K562 (cell line): ENCODE results near the gene NRG2. TPM values are rescaled to one million over a fixed set of nuclear protein-coding genes. Genes with fewer than 3 reads are reported as not detected.

Source experiments
- ATAC-seq: fragments of 200-7000 bp; cut with Tn5 transposase; 3 replicates; pipeline ENCODE4 v1.9.1; 2020; ENCODE audit warnings: moderate library complexity
- BruUV-seq: library from RNA; stranded (reverse); fragments of 400-500 nt; replicated peaks from 2 replicates; lab custom pipeline; 2021; lab: Mats Ljungman, UMichigan
- CTCF ChIA-PET: fragments of 300-600 bp; formaldehyde crosslinking; extraction: SDS; loops from one replicate; lab custom pipeline; 2021; ENCODE audit warnings: low intra/inter-chr PET ratio; lab: Yijun Ruan, JAX
- POLR2A ChIA-PET: fragments of 300-600, 350-650 bp; sonication (Branson Sonifier 250); formaldehyde crosslinking; extraction: SDS; loops from one replicate; lab custom pipeline; 2021; ENCODE audit warnings: antibody characterized with exemption, inconsistent platforms; lab: Yijun Ruan, JAX
- DNase-seq, 4 experiments: peaks; one replicate each; pipeline versions ENCODE4 v3.0.0 to v3.0.0-alpha.2; 2011 to 2018; ENCODE audit warnings: low spot score in 3 of 4, mixed read lengths in 3 of 4; ENCODE audit errors: extremely low read depth in 1 of 4
- FAIRE-seq: peaks from 2 replicates; lab custom pipeline; 2011; peaks lifted over from hg19 to GRCh38; lab: Jason Lieb, UNC
- H2AFZ ChIP-seq: 2 replicates; pipeline ENCODE4 v1.6.0; 2011; ENCODE audit warnings: low read depth, low read length, control low read depth, inconsistent platforms
- H3K27ac ChIP-seq: fragments of 200-600 bp; 3 replicates; pipeline ENCODE4 v1.8.0; 2011; ENCODE audit warnings: low read depth, mild to moderate bottlenecking, control low read depth, inconsistent platforms, low read length, moderate library complexity, mixed read lengths; ENCODE audit errors: extremely low read depth
- H3K27me3 ChIP-seq, 2 experiments: fragments of 300-600 bp in 1 of 2; 2 replicates in 1 of 2; 3 replicates in 1 of 2; pipeline versions ENCODE4 v1.6.0 to v1.8.0; 2011; ENCODE audit warnings: inconsistent platforms in 2 of 2, low read length in 2 of 2, mild to moderate bottlenecking in 1 of 2, mixed read lengths in 1 of 2, moderate library complexity in 1 of 2; ENCODE audit not compliant: control insufficient read depth in 2 of 2, insufficient read depth in 2 of 2
- H3K36me3 ChIP-seq: fragments of 300-600 bp; 3 replicates; pipeline ENCODE4 v1.8.0; 2011; ENCODE audit warnings: mild to moderate bottlenecking, low read length, inconsistent platforms; ENCODE audit not compliant: control insufficient read depth, insufficient read depth
- H3K4me1 ChIP-seq, 2 experiments: fragments of 200-600 bp in 1 of 2; replicated peaks in 1 of 2; 2 replicates in 1 of 2; 3 replicates in 1 of 2; pipeline versions ENCODE4 v1.5.1 to v1.8.0; 2011; ENCODE audit warnings: inconsistent platforms in 2 of 2, low read length in 2 of 2, mild to moderate bottlenecking in 1 of 2, mixed read lengths in 1 of 2, moderate library complexity in 1 of 2; ENCODE audit not compliant: control insufficient read depth in 2 of 2, insufficient read depth in 2 of 2
- H3K4me2 ChIP-seq: 2 replicates; pipeline ENCODE4 v1.6.1; 2011; ENCODE audit warnings: low read length, control low read depth, inconsistent platforms, mixed read lengths; ENCODE audit not compliant: insufficient read depth
- H3K4me3 ChIP-seq: fragments of 200-600 bp; sonication (generic), shearing (Covaris generic); 2 replicates; pipeline ENCODE4 v1.5.1; 2016; ENCODE audit warnings: control low read depth, inconsistent platforms
- H3K79me2 ChIP-seq: fragments of 200-600 bp; 3 replicates; pipeline ENCODE4 v1.8.0; 2011; ENCODE audit warnings: low read length, inconsistent platforms; ENCODE audit not compliant: control insufficient read depth, insufficient read depth
- H3K9ac ChIP-seq, 2 experiments: 2 replicates each; pipeline versions ENCODE4 v1.6.0 to v1.6.1; 2011; ENCODE audit warnings: low read depth in 2 of 2, low read length in 2 of 2, control low read depth in 1 of 2, inconsistent platforms in 1 of 2, mild to moderate bottlenecking in 1 of 2, mixed read lengths in 1 of 2; ENCODE audit not compliant: insufficient read depth in 1 of 2
- H3K9me1 ChIP-seq: one replicate; pipeline ENCODE4 v1.6.0; 2011; ENCODE audit warnings: inconsistent platforms, mild to moderate bottlenecking, low read length, moderate library complexity; ENCODE audit not compliant: control insufficient read depth, insufficient read depth
- H3K9me3 ChIP-seq: replicated peaks from 2 replicates; pipeline ENCODE4 v1.5.1; 2011; ENCODE audit warnings: low read depth, low read length, inconsistent platforms; ENCODE audit not compliant: control insufficient read depth, insufficient read depth
- H4K20me1 ChIP-seq: replicated peaks from 2 replicates; pipeline ENCODE4 v1.6.1; 2011; ENCODE audit warnings: low read length, inconsistent platforms, mixed read lengths; ENCODE audit not compliant: control insufficient read depth, insufficient read depth
- DLX4 ChIP-seq: fragments of 250-450 bp; sonication (Bioruptor Pico); IDR thresholded peaks from 2 replicates; pipeline ENCODE4 v1.6.1; 2021; ENCODE audit warnings: mild to moderate bottlenecking
- EP400 ChIP-seq: fragments of 450-650 bp; IDR thresholded peaks from 2 replicates; pipeline ENCODE4 v1.6.1; 2017; ENCODE audit warnings: antibody characterized with exemption, mild to moderate bottlenecking, moderate library complexity
- KAT7 ChIP-seq: sonication (generic); formaldehyde crosslinking; IDR thresholded peaks from 2 replicates; pipeline ENCODE4 v1.8.0; 2022; ENCODE audit warnings: missing genetic modification reagents, mild to moderate bottlenecking, borderline replicate concordance
- SAP30 ChIP-seq: fragments of 200-600 bp; sonication (generic); IDR thresholded peaks from 2 replicates; pipeline ENCODE4 v1.6.1; 2012; ENCODE audit warnings: borderline replicate concordance, low read depth, mild to moderate bottlenecking, moderate library complexity, low read length, control low read depth, inconsistent platforms; ENCODE audit not compliant: insufficient read depth, poor library complexity, severe bottlenecking
- TAL1 ChIP-seq: fragments of 450-650 bp; IDR thresholded peaks from 2 replicates; pipeline ENCODE4 v1.6.1; 2016; ENCODE audit warnings: mild to moderate bottlenecking
- TOE1 ChIP-seq, 2 experiments: fragments of 450-650 bp in 1 of 2; sonication (generic) in 1 of 2; formaldehyde crosslinking in 1 of 2; IDR thresholded peaks; 2 replicates each; pipeline versions ENCODE4 v1.7.1 to v1.8.0; 2016 to 2022; ENCODE audit warnings: borderline replicate concordance in 2 of 2, mild to moderate bottlenecking in 2 of 2, antibody characterized with exemption in 1 of 2, inconsistent platforms in 1 of 2, low read depth in 1 of 2, missing genetic modification reagents in 1 of 2, moderate library complexity in 1 of 2
- WGBS: fragments of 100-300 bp; shearing (Covaris generic); methylation state at CpG from one replicate; pipeline ENCODE4 v1.1.6; 2016; ENCODE audit warnings: low coverage, mixed read lengths; ENCODE audit not compliant: insufficient coverage; ENCODE audit errors: missing lambda C conversion rate; 5-methylcytosine and 5-hydroxymethylcytosine counted together
- in situ Hi-C: fragments of 300-500 bp; cut with MboI; formaldehyde crosslinking; loops from 4 replicates; pipeline ENCODE4 v1.15.0; 2018; ENCODE audit warnings: inconsistent platforms, mixed read lengths
- intact Hi-C: fragments of 100-400 bp; cut with micrococcal nuclease; formaldehyde crosslinking; loops from 2 replicates; pipeline ENCODE4 v1.14.2; 2022
- polyA plus RNA-seq, 8 experiments: library from polyadenylated mRNA; depleted of rRNA in 4 of 8; stranded (reverse) in 5 of 8; unstranded in 3 of 8; fragments of >200 nt; fragmentation: Nextera tagmentation in 2 of 8; fragmentation: Illumina TruSeq in 1 of 8; extraction: Ambion mirVana in 2 of 8; extraction: Trizol in 1 of 8; gene quantifications; 2 replicates each; pipeline versions ENCODE4 v1.2.1 to v1.2.3, GENCODE V29; 2011 to 2014; ENCODE audit warnings: inconsistent platforms in 1 of 8, missing spikeins in 1 of 8
- total RNA-seq, 7 experiments: library from RNA; depleted of rRNA in 6 of 7; stranded (reverse); fragments of >200 nt in 6 of 7; fragmentation: Illumina TruSeq in 2 of 7; extraction: Trizol in 2 of 7; gene quantifications; 2 replicates each; pipeline versions ENCODE4 v1.2.1 to v1.2.3, GENCODE V29; 2011 to 2021; ENCODE audit warnings: low replicate concordance in 1 of 7

The NRG2 gene
- total and polyA plus RNA-seq, 9 of the 15 experiments (the other 6 are each of a cell fraction or from before 2014, with no cell fraction given), result not detected

DNA sequence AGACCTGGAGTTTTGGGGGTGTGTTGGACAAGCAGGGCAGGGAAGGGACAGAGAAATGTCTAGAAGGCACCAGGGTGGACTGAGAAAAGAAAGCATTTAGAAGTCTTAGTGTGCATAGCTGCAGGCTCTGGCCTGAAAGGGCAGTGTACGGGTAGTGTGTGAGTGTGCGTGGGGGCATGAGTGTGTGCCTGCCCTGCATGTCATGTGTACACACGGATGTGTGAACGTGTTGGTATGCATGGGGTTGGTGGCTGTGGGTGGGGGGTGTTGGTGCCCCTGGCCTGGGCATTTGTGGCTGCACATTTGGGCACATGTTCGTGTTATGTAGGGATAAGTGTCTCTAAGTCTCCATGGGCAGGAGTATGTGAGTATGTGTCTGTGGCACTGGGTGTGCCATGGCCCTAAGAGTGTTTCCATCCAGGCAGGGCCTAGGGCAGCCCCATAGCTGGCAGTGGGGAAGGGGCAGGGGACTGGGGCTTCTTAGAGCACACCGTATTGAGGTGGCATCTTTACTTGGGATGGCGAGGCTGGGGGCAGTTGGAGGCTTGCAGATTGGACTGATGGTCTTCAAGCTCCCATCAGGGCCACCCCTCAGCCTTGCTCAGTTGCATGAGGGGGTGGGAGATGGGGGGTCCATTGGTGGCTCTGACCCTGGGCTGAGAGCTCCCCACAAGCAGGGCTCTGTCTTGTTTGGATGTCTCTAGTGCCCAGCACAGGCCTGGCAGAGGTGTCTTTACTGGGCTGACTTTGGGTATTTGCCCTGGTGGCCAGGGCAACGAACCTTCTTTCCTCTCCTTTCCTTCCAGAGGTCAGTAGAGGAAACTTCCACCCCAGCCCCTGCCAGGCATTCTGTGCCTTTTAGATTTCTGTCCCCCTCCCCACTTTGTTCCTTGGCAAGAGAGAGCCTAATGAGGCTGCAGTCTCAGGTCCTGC lies 232.5 kb downstream of the NRG2 start:
- FAIRE-seq (no peak), DNase-seq (no peak), ATAC-seq (no peak)
- Histone ChIP-seq H3K9ac (no peak overlapping the region), H2AFZ (no peak overlapping the region), H3K9me3 (no peaks in the 10 kb centered on the region), H3K4me1 (peaks cover 0 to 7% of the 10 kb centered on the region in 2 experiments; a peak in 1 of 5 replicates), H3K79me2 (no peaks in the 10 kb centered on the region), H3K4me2 (no peak overlapping the region), H4K20me1 (peaks cover 18% of the 10 kb centered on the region), H3K9me1 (no peaks in the 10 kb centered on the region), H3K27me3 (peaks cover 9 to 69% of the 10 kb centered on the region in 2 experiments; a peak in 3 of 5 replicates), H3K27ac (no peak overlapping the region), H3K36me3 (no peaks in the 10 kb centered on the region), H3K4me3 (no peak overlapping the region)
- ChIA-PET POLR2A (no interaction called here), CTCF (no interaction called here)
- in situ Hi-C loops (no loop called here), intact Hi-C loops (no loop called here)
- WGBS, result 1% methylated on average over 7 of the region's 8 CpGs
- no TSS peak for BruUV-seq
- TF ChIP-seq DLX4 (CRISPR knock-in tag) (no peak), EP400 (no peak), TOE1 (IDR thresholded peaks at IDR 0.05; ENCODE audit: borderline replicate concordance) (no peak), TOE1 (CRISPR knock-in tag; IDR thresholded peaks at IDR 0.05; ENCODE audit: borderline replicate concordance, low read depth) (no peak), TAL1 (no peak), SAP30 (no peak), KAT7 (CRISPR knock-in tag) (no peak)
